CD4-positive, CD25-positive, alpha-beta regulatory T cell (primary cell): ENCODE results near the gene SYDE1. TPM values are rescaled to one million over a fixed set of nuclear protein-coding genes. Genes with fewer than 3 reads are reported as not detected.

Experiments used
- ATAC-seq, 2 donors: fragments of 150-1000 bp; cut with Tn5 transposase; one replicate each; pipeline ENCODE4 v1.10.0; 2021; ENCODE audit warnings: low read depth in 2 of 2, moderate number of reproducible peaks in 2 of 2, moderate library complexity in 1 of 2
- DNase-seq, 3 donors: peaks; one replicate each; pipeline versions ENCODE4 v3.0.0 to v3.0.0-alpha.2; 2012 to 2022; ENCODE audit warnings: mixed read lengths in 1 of 3
- H3K27ac ChIP-seq: one replicate; pipeline ENCODE4 v1.7.0; 2013; ENCODE audit warnings: mild to moderate bottlenecking, low read length; ENCODE audit not compliant: insufficient read depth, poor library complexity, severe bottlenecking
- H3K27me3 ChIP-seq: one replicate; pipeline ENCODE4 v1.7.0; 2013; ENCODE audit warnings: low read length; ENCODE audit not compliant: control insufficient read depth, insufficient read depth
- H3K36me3 ChIP-seq: one replicate; pipeline ENCODE4 v1.7.0; 2013; ENCODE audit warnings: mild to moderate bottlenecking, low read length, moderate library complexity; ENCODE audit not compliant: control insufficient read depth, insufficient read depth
- H3K4me1 ChIP-seq: 2 replicates; pipeline ENCODE4 v1.7.0; 2013; ENCODE audit warnings: mild to moderate bottlenecking, low read length; ENCODE audit not compliant: insufficient read depth, control insufficient read depth, poor library complexity, severe bottlenecking
- H3K4me3 ChIP-seq: one replicate; pipeline ENCODE4 v1.7.0; 2013; ENCODE audit warnings: low read depth, mild to moderate bottlenecking, low read length, moderate library complexity
- H3K9me3 ChIP-seq, 2 experiments: 1 replicate in 1 of 2; 2 replicates in 1 of 2; pipeline ENCODE4 v1.7.0; 2013; ENCODE audit warnings: low read length in 2 of 2, mild to moderate bottlenecking in 1 of 2, moderate library complexity in 1 of 2; ENCODE audit not compliant: control insufficient read depth in 2 of 2
- H3K27ac Mint-ChIP-seq, 3 donors: one replicate each; pipeline ENCODE4 v1.8.0; 2020 to 2022; ENCODE audit warnings: mild to moderate bottlenecking in 3 of 3, mixed read lengths in 3 of 3, moderate library complexity in 2 of 3
- H3K27me3 Mint-ChIP-seq: one replicate; pipeline ENCODE4 v1.8.0; 2022; ENCODE audit warnings: mild to moderate bottlenecking, mixed read lengths
- H3K36me3 Mint-ChIP-seq: one replicate; pipeline ENCODE4 v1.8.0; 2020; ENCODE audit warnings: mixed read lengths
- H3K4me1 Mint-ChIP-seq, 4 donors: one replicate each; pipeline ENCODE4 v1.8.0; 2020 to 2022; ENCODE audit warnings: mixed read lengths in 4 of 4, mild to moderate bottlenecking in 1 of 4
- H3K4me3 Mint-ChIP-seq, 4 donors: one replicate each; pipeline ENCODE4 v1.8.0; 2020 to 2022; ENCODE audit warnings: mild to moderate bottlenecking in 4 of 4, mixed read lengths in 4 of 4, moderate library complexity in 3 of 4
- H3K9me3 Mint-ChIP-seq, 7 donors: one replicate each; pipeline ENCODE4 v1.8.0; 2020 to 2022; ENCODE audit warnings: mixed read lengths in 7 of 7, mild to moderate bottlenecking in 3 of 7, moderate library complexity in 2 of 7
- polyA plus RNA-seq, 4 donors: library from polyadenylated mRNA; unstranded; fragments of 300-500 nt; fragmentation: Illumina TruSeq; gene quantifications; one replicate each; pipeline ENCODE4 v1.2.3, GENCODE V29; 2021
- total RNA-seq: library from RNA; stranded (reverse); gene quantifications from one replicate; pipeline ENCODE4 v1.2.3, GENCODE V29; 2022

SYDE1 gene
- total and polyA plus RNA-seq, 5 donors from 2014 or later = not detected

DNA sequence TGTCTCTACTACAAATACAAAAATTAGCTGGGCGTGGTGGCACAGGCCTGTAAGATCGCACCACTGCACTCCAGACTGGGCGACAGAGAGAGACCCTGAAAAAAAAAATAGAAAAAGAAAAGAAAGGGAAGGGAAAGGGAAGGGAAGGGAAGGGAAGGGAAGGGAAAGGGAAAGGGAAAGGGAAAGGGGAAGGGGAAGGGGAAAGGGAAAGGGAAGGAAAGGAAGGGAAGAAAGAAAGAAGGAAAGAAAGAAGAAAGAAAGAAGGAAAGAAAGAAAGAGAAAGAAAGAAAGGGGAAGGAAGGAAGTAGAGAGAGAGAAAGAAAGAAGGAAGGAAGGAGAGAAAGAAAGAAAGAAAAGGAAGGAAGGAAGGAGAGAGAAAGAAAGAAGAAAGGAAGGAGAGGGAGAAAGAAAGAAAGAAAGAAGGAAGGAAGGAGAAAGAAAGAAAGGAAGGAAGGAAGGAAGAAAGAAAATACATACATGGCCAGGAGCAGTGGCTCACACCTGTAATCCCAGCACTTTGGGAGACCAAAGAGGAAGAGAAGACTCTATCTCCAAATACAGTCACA lies 8.1 kb upstream of the SYDE1 start:
- Mint-ChIP-seq H3K36me3 (peaks cover 3% of the 10 kb centered on the region), H3K27ac (no peak overlapping the region), H3K4me1 (peaks cover 0 to 3% (median 1%) of the 10 kb centered on the region in 4 donors), H3K4me3 (no peak overlapping the region), H3K27me3 (peaks cover 4% of the 10 kb centered on the region), H3K9me3 (peaks cover 0 to 15% (median 4%) of the 10 kb centered on the region in 7 donors)
- Histone ChIP-seq H3K36me3 (no peaks in the 10 kb centered on the region), H3K4me3 (no peak overlapping the region), H3K27me3 (no peaks in the 10 kb centered on the region), H3K4me1 (no peaks in the 10 kb centered on the region), H3K27ac (no peak overlapping the region), H3K9me3 (peaks cover 9 to 11% of the 10 kb centered on the region in 2 experiments)
- no peak for DNase-seq
- ATAC-seq = no peak

GRCh38 chr19:15101479-15102082 lies 5.6 kb upstream of the SYDE1 start:
- peak; percentile 17 to 62 (median 27) for DNase-seq
- ATAC-seq = no peak
- Mint-ChIP-seq H3K4me1 (peaks cover 0 to 8% (median 1%) of the 10 kb centered on the region in 4 donors), H3K27ac (peak overlapping the region in 1 of 3 donors; percentile 32), H3K36me3 (peaks cover 3% of the 10 kb centered on the region), H3K27me3 (peaks cover 19% of the 10 kb centered on the region), H3K9me3 (peaks cover 0 to 23% (median 6%) of the 10 kb centered on the region in 7 donors), H3K4me3 (no peak overlapping the region)
- Histone ChIP-seq H3K27ac (no peak overlapping the region), H3K9me3 (peaks cover 13 to 16% of the 10 kb centered on the region in 2 experiments), H3K27me3 (peaks cover 4% of the 10 kb centered on the region), H3K36me3 (no peaks in the 10 kb centered on the region), H3K4me1 (no peaks in the 10 kb centered on the region), H3K4me3 (no peak overlapping the region)

DNA sequence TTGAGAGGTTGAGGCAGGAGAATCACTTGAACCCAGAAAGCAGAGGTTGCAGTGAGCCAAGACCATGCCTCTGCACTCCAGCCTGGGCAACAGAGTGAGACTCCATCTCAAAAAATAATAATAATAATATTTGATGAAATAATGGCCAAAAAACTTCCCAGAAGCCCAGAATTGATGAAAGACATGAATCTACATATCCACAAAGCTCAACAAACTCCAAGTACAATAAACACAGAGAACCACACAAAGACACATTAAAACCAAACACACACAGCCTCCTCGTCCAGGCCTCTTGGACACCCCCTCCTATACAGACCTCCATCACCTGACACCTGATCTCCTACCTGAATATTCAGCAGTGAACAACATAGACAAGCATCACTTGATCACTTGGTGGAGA lies 3.2 kb upstream of the SYDE1 start:
- DNase-seq (no peak), ATAC-seq (no peak)
- Mint-ChIP-seq H3K36me3 (peaks cover 3% of the 10 kb centered on the region), H3K9me3 (peaks cover 0 to 23% (median 7%) of the 10 kb centered on the region in 7 donors), H3K4me3 (no peak overlapping the region), H3K27me3 (peaks cover 33% of the 10 kb centered on the region), H3K4me1 (peaks cover 0 to 21% (median 4%) of the 10 kb centered on the region in 4 donors), H3K27ac (no peak overlapping the region)
- Histone ChIP-seq H3K27ac (no peak overlapping the region), H3K4me1 (peaks cover 6% of the 10 kb centered on the region), H3K4me3 (no peak overlapping the region), H3K9me3 (peaks cover 13 to 16% of the 10 kb centered on the region in 2 experiments), H3K27me3 (peaks cover 9% of the 10 kb centered on the region), H3K36me3 (no peaks in the 10 kb centered on the region)

DNA sequence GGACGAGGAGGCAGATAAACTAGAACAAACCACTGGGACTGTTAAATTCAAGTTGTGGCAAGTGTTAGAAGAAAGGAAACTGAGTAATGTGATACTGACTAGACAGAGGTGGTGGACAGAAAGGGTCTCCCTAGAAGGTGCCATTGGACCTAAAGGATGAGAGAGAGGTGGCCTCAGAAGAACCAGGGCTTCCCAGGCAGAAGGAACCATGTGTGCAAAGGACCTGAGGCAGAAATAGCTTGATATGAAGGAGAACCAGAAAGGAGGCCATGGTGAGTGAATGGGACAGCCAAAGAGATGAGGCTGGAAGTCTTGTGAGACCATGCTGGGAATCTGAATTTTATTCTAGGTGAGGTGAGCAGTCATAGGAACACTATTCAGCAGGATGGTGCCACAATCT lies 2.8 kb upstream of the SYDE1 start:
- H3K9me3 ChIP-seq = peaks cover 13 to 16% of the 10 kb centered on the region in 2 experiments
- ATAC-seq (no peak), DNase-seq (no peak)
- H3K27ac ChIP-seq = no peak overlapping the region
- H3K4me1 Mint-ChIP-seq = peaks cover 0 to 21% (median 3%) of the 10 kb centered on the region in 4 donors
- H3K27me3 ChIP-seq = peaks cover 9% of the 10 kb centered on the region
- no peaks in the 10 kb centered on the region for H3K36me3 ChIP-seq
- H3K36me3 Mint-ChIP-seq = peaks cover 3% of the 10 kb centered on the region
- peaks cover 33% of the 10 kb centered on the region for H3K27me3 Mint-ChIP-seq
- H3K4me3 ChIP-seq = no peak overlapping the region
- H3K4me3 Mint-ChIP-seq = no peak overlapping the region
- peaks cover 0 to 23% (median 7%) of the 10 kb centered on the region in 7 donors for H3K9me3 Mint-ChIP-seq
- H3K27ac Mint-ChIP-seq = no peak overlapping the region
- peaks cover 6% of the 10 kb centered on the region for H3K4me1 ChIP-seq

DNA sequence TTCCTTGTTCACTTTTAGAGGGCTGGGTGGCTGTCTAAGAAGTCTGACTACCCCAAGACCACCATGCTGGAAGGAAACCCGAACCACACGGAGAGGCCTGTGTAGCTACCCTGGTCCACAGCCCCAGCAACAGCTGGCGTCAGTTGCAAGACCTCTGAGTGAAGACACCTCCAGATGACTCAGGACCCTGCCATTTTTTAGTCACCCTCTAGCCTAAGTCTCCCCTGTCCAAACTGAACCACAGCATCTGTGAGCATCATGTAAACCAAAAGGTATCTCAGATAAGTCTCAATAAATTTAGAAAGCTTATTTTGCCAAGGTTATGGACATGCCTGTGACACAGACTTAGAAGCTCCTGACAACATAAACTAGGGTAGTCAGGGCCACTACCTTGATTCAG lies 2.2 kb upstream of the SYDE1 start:
- Histone ChIP-seq H3K9me3 (peaks cover 13 to 16% of the 10 kb centered on the region in 2 experiments), H3K4me3 (no peak overlapping the region), H3K27ac (no peak overlapping the region), H3K27me3 (peaks cover 9% of the 10 kb centered on the region), H3K36me3 (no peaks in the 10 kb centered on the region), H3K4me1 (peaks cover 6% of the 10 kb centered on the region)
- no peak for DNase-seq
- Mint-ChIP-seq H3K27me3 (peaks cover 33% of the 10 kb centered on the region), H3K36me3 (peaks cover 3% of the 10 kb centered on the region), H3K4me1 (peaks cover 0 to 21% (median 3%) of the 10 kb centered on the region in 4 donors), H3K4me3 (peak overlapping the region in 1 of 4 donors; percentile 33), H3K9me3 (peaks cover 0 to 23% (median 7%) of the 10 kb centered on the region in 7 donors), H3K27ac (no peak overlapping the region)
- no peak for ATAC-seq

- peak overlapping the region in 2 of 3 donors; percentile 9 to 44 for H3K27ac Mint-ChIP-seq
- Histone ChIP-seq H3K27me3 (peaks cover 9% of the 10 kb centered on the region), H3K36me3 (no peaks in the 10 kb centered on the region), H3K27ac (no peak overlapping the region), H3K4me3 (no peak overlapping the region), H3K9me3 (peaks cover 9 to 12% of the 10 kb centered on the region in 2 experiments), H3K4me1 (peaks cover 6% of the 10 kb centered on the region)
- H3K9me3 Mint-ChIP-seq = peaks cover 0 to 17% (median 7%) of the 10 kb centered on the region in 7 donors
- H3K4me1 Mint-ChIP-seq = peaks cover 0 to 18% (median 3%) of the 10 kb centered on the region in 4 donors
- H3K27me3 Mint-ChIP-seq = peaks cover 33% of the 10 kb centered on the region
- peaks cover 3% of the 10 kb centered on the region for H3K36me3 Mint-ChIP-seq
- DNase-seq (no peak), ATAC-seq (no peak)
- peak overlapping the region in 1 of 4 donors; percentile 72 for H3K4me3 Mint-ChIP-seq
Observed at GRCh38 chr19:15108145-15108844, 1.1 kb downstream of the SYDE1 start.

DNA sequence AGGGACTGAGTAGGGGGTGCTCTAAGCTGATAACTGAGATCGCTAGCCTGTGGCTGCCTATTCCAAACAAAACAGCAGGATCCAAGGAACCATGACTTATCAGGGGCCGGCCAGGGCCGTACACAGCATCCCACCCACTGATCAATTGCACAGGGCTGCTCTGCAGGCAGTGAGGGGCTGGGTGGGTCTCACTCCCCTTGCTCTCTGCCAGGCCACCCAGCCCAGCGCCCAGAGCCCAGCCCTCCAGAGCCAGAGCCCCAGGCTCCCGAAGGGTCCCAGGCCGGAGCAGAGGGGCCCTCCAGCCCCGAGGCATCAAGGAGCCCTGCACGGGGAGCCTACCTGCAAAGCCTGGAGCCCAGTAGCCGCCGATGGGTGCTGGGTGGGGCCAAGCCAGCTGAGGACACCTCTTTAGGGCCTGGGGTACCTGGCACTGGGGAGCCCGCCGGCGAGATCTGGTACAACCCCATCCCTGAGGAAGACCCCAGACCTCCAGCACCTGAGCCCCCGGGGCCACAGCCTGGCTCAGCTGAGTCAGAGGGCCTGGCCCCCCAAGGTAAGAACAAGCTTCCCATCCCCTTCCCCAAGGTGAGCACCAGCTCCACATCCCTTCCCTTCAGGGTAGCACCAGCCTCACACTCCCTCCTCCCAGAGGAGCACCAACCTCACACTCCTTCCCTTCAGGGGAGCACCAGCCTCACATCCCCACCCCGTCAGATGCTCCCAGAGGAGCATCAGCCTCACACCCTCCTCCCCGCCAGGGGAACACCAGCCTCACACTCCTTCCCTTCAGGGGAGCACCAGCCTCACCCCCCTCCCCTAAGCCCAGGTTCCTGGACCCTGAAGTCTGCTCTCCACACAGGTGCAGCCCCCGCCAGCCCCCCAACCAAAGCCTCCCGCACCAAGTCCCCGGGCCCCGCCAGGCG lies 1.9 kb downstream of the SYDE1 start:
- Histone ChIP-seq H3K4me3 (no peak overlapping the region), H3K27me3 (peaks cover 9% of the 10 kb centered on the region), H3K9me3 (peaks cover 4 to 5% of the 10 kb centered on the region in 2 experiments), H3K4me1 (peaks cover 6% of the 10 kb centered on the region), H3K36me3 (no peaks in the 10 kb centered on the region), H3K27ac (no peak overlapping the region)
- Mint-ChIP-seq H3K27me3 (peaks cover 32% of the 10 kb centered on the region), H3K36me3 (no peaks in the 10 kb centered on the region), H3K27ac (peak overlapping the region in 2 of 3 donors; percentile 9 to 32), H3K4me3 (no peak overlapping the region), H3K9me3 (peaks cover 0 to 11% (median 4%) of the 10 kb centered on the region in 7 donors), H3K4me1 (peaks cover 0 to 18% (median 3%) of the 10 kb centered on the region in 4 donors)
- DNase-seq = no peak
- ATAC-seq = no peak
